ENCODE results near the gene ACAD9. TPM values are rescaled to one million over a fixed set of nuclear protein-coding genes. Genes with fewer than 3 reads are reported as not detected.

Gene ACAD9
- total and polyA plus RNA-seq, 8 donors, result 38.6 to 46.4 (median 43.4) TPM

GRCh38 chr3:128946411-128946810 is 67.0 kb downstream of the ACAD9 start:
- no peak for TF ChIP-seq CTCF (IDR thresholded peaks at IDR 0.05)
- Histone ChIP-seq H3K27me3 (no peaks in the 10 kb centered on the region), H3K36me3 (no peaks in the 10 kb centered on the region), H3K4me3 (no peak overlapping the region), H3K4me1 (no peaks in the 10 kb centered on the region), H3K9me3 (no peaks in the 10 kb centered on the region), H3K27ac (no peak overlapping the region)
- DNase-seq, result no peak
- ATAC-seq, result no peak
- intact Hi-C loops (cut with DNase I), result no loop called here

- Histone ChIP-seq H3K4me3 (no peak overlapping the region), H3K27ac (no peak overlapping the region), H3K4me1 (no peaks in the 10 kb centered on the region), H3K36me3 (no peaks in the 10 kb centered on the region), H3K27me3 (no peaks in the 10 kb centered on the region), H3K9me3 (no peaks in the 10 kb centered on the region)
- intact Hi-C loops (cut with DNase I), result no loop called here
- no peak for DNase-seq
- TF ChIP-seq CTCF (IDR thresholded peaks at IDR 0.05), result no peak
- ATAC-seq, result no peak
Measured at GRCh38 chr3:128949158-128949557, 69.7 kb downstream of the ACAD9 start.

- no peak overlapping the region for H3K27ac ChIP-seq
- H3K27me3 ChIP-seq, result no peaks in the 10 kb centered on the region
- no peak for TF ChIP-seq CTCF (IDR thresholded peaks at IDR 0.05)
- H3K36me3 ChIP-seq, result no peaks in the 10 kb centered on the region
- no peak overlapping the region for H3K4me3 ChIP-seq
- no peaks in the 10 kb centered on the region for H3K4me1 ChIP-seq
- no peaks in the 10 kb centered on the region for H3K9me3 ChIP-seq
- DNase-seq (no peak), ATAC-seq (peak; percentile 27)
- intact Hi-C loops (cut with DNase I), result no loop called here
Measured at GRCh38 chr3:128950223-128950938, 71.0 kb downstream of the ACAD9 start.

DNA sequence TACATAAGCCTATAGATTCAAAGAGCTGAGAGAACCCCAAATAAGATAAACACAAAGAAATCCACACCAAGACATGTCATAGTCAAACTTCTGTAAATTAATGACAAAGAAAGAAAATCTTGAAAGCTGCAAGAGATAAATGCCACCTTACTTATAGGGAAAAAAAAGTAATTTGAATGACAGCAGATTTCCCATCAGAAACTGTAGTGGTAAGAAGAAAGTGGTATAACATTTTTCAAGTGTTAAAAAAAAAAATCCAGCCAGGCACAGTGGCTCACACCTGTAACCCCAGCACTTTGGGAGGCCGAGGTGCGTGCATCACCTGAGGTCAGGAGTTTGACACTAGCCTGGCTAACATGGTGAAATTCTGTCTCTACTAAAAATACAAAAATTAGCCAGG is 77.0 kb downstream of the ACAD9 start:
- H3K4me3 ChIP-seq, result no peak overlapping the region
- intact Hi-C loops (cut with DNase I), result no loop called here
- no peak for ATAC-seq
- no peak for DNase-seq
- H3K27ac ChIP-seq, result no peak overlapping the region
- no peaks in the 10 kb centered on the region for H3K36me3 ChIP-seq
- no peak for TF ChIP-seq CTCF (IDR thresholded peaks at IDR 0.05)
- H3K4me1 ChIP-seq, result no peaks in the 10 kb centered on the region
- H3K9me3 ChIP-seq, result peaks cover 0 to 4% of the 10 kb centered on the region in 2 donors
- H3K27me3 ChIP-seq, result no peaks in the 10 kb centered on the region

Other genes with a start within 250 kb of the ACAD9 start
- gene RPN1, start 228.8 kb upstream of the ACAD9 start, total RNA-seq, result 100 to 1,000 TPM; 229 to 294 TPM
- 100 to 1,000 TPM; 132 to 161 (median 149) TPM for gene RPN1, start 228.8 kb upstream of the ACAD9 start, polyA plus RNA-seq (ENCODE audit: insufficient read length in 6 of 6)
- gene RAB7A, start 153.4 kb upstream of the ACAD9 start, total RNA-seq, result 100 to 1,000 TPM; 253 to 336 TPM
- 100 to 1,000 TPM; 162 to 202 (median 191) TPM for gene RAB7A, start 153.4 kb upstream of the ACAD9 start, polyA plus RNA-seq (ENCODE audit: insufficient read length in 6 of 6)
- gene CFAP92, start 114.5 kb downstream of the ACAD9 start, total RNA-seq, result 1 to 10 TPM; 1.7 to 2.1 TPM
- gene CFAP92, start 114.5 kb downstream of the ACAD9 start, polyA plus RNA-seq (ENCODE audit: insufficient read length in 6 of 6), result 1 to 10 TPM; 3.0 to 4.4 (median 4.1) TPM
- gene EFCC1, start 121.7 kb downstream of the ACAD9 start, total RNA-seq, result 1 to 10 TPM; 2.7 to 4.9 TPM
- gene EFCC1, start 121.7 kb downstream of the ACAD9 start, polyA plus RNA-seq (ENCODE audit: insufficient read length in 6 of 6), result 10 to 100 TPM; 11.8 to 16.8 (median 14.0) TPM
- gene GP9, start 181.2 kb downstream of the ACAD9 start, total RNA-seq, result 1 to 10 TPM in 1 of 2 donors, not detected in 1; 1.1 TPM
- gene GP9, start 181.2 kb downstream of the ACAD9 start, polyA plus RNA-seq (ENCODE audit: insufficient read length in 6 of 6), result 1 to 10 TPM; 1.9 to 2.7 (median 2.2) TPM
- 10 to 100 TPM; 30.0 to 30.6 TPM for gene RAB43, start 242.2 kb downstream of the ACAD9 start, total RNA-seq
- 10 to 100 TPM in 4 of 6 donors, 1 to 10 TPM in 2; 5.8 to 10.5 (median 10.1) TPM for gene RAB43, start 242.2 kb downstream of the ACAD9 start, polyA plus RNA-seq (ENCODE audit: insufficient read length in 6 of 6)